Esophagus (tissue), 2 donors: ENCODE measurements around the gene HSD17B11. TPM values are rescaled to one million over a fixed set of nuclear protein-coding genes. Genes with fewer than 3 reads are reported as not detected.
"Not testable (repeated sequence)": the region's sequence is repeated elsewhere in the genome, so short reads cannot be mapped to it uniquely, and the experiment has no call there.

Source experiments
- H3K27ac ChIP-seq, 2 donors: one replicate each; pipeline ENCODE4 v1.5.1; 2013; ENCODE audit warnings: low read depth in 2 of 2, mild to moderate bottlenecking in 2 of 2, inconsistent platforms in 1 of 2, low read length in 1 of 2, moderate library complexity in 1 of 2
- H3K27me3 ChIP-seq, 2 donors: one replicate each; pipeline ENCODE4 v1.6.1; 2013; ENCODE audit warnings: low read length in 2 of 2, control low read depth in 1 of 2, mild to moderate bottlenecking in 1 of 2; ENCODE audit not compliant: insufficient read depth in 2 of 2, control insufficient read depth in 1 of 2
- H3K36me3 ChIP-seq, 2 donors: one replicate each; pipeline ENCODE4 v1.6.1; 2013; ENCODE audit warnings: low read length in 1 of 2; ENCODE audit not compliant: control insufficient read depth in 2 of 2, insufficient read depth in 2 of 2
- H3K4me1 ChIP-seq, 2 donors: one replicate each; pipeline ENCODE4 v1.6.1; 2013; ENCODE audit warnings: low read length in 1 of 2; ENCODE audit not compliant: control insufficient read depth in 2 of 2, insufficient read depth in 2 of 2
- H3K4me3 ChIP-seq, 2 donors: one replicate each; pipeline ENCODE4 v1.5.1; 2013; ENCODE audit warnings: low read length in 2 of 2, mild to moderate bottlenecking in 2 of 2, low read depth in 1 of 2, moderate library complexity in 1 of 2
- H3K9me3 ChIP-seq, 2 donors: one replicate each; pipeline ENCODE4 v1.6.1; 2013; ENCODE audit warnings: mild to moderate bottlenecking in 2 of 2, low read depth in 1 of 2, low read length in 1 of 2, moderate library complexity in 1 of 2; ENCODE audit not compliant: control insufficient read depth in 2 of 2, insufficient read depth in 1 of 2
- WGBS, 2 donors: extraction: QIAGEN DNeasy Blood & Tissue Kit; methylation state at CpG; one replicate each; pipeline ENCODE4 v1.1.7; 2013; 5-methylcytosine and 5-hydroxymethylcytosine counted together
- polyA plus RNA-seq, 2 donors: library from polyadenylated mRNA; stranded (reverse); fragments of 200-250 nt; gene quantifications; one replicate each; pipeline ENCODE4 v1.2.3, GENCODE V29; 2013
- donor health status: healthy with polysubstance abuse.
- donor health status: Bipolar disorder and iron deficiency.

Gene HSD17B11
- polyA plus RNA-seq, 2 donors, result 6.6 to 9.9 TPM

- no peak overlapping the region for H3K4me3 ChIP-seq
- no peaks in the 10 kb centered on the region for H3K36me3 ChIP-seq
- no peaks in the 10 kb centered on the region for H3K9me3 ChIP-seq
- H3K4me1 ChIP-seq, result no peaks in the 10 kb centered on the region
- H3K27me3 ChIP-seq, result no peaks in the 10 kb centered on the region
- 85 to 86% methylated on average over 3 of the region's 3 CpGs for WGBS, 2 donors
- no peak overlapping the region for H3K27ac ChIP-seq
Observed at GRCh38 chr4:87342872-87343271, 48.1 kb downstream of the HSD17B11 start.

GRCh38 chr4:87341954-87342635, 48.9 kb downstream of the HSD17B11 start:
- H3K27me3 ChIP-seq, H3K36me3 ChIP-seq, H3K9me3 ChIP-seq, H3K4me1 ChIP-seq, H3K4me3 ChIP-seq: not testable (repeated sequence)
- 51 to 58% methylated on average over 8 of the region's 8 CpGs for WGBS, 2 donors
- H3K27ac ChIP-seq, result peak overlapping the region in 1 of 2 donors; percentile 3

GRCh38 chr4:87339440-87339839, 51.5 kb downstream of the HSD17B11 start:
- Histone ChIP-seq H3K4me3 (no peak overlapping the region), H3K4me1 (no peaks in the 10 kb centered on the region), H3K27me3 (no peaks in the 10 kb centered on the region), H3K27ac (no peak overlapping the region), H3K9me3 (no peaks in the 10 kb centered on the region), H3K36me3 (no peaks in the 10 kb centered on the region)
- 81 to 90% methylated on average over 2 of the region's 2 CpGs for WGBS, 2 donors

GRCh38 chr4:87337361-87337760, 53.6 kb downstream of the HSD17B11 start:
- 56 to 74% methylated on average over 1 of the region's 1 CpG for WGBS, 2 donors
- no peaks in the 10 kb centered on the region for H3K27me3 ChIP-seq
- H3K4me1 ChIP-seq, result no peaks in the 10 kb centered on the region
- peaks cover 0 to 2% of the 10 kb centered on the region in 2 donors for H3K9me3 ChIP-seq
- no peak overlapping the region for H3K4me3 ChIP-seq
- H3K36me3 ChIP-seq, result no peaks in the 10 kb centered on the region
- no peak overlapping the region for H3K27ac ChIP-seq

GRCh38 chr4:87333267-87333666, 57.7 kb downstream of the HSD17B11 start:
- Histone ChIP-seq H3K4me1 (no peaks in the 10 kb centered on the region), H3K4me3 (no peak overlapping the region), H3K36me3 (no peaks in the 10 kb centered on the region), H3K9me3 (peaks cover 0 to 2% of the 10 kb centered on the region in 2 donors), H3K27ac (no peak overlapping the region), H3K27me3 (no peaks in the 10 kb centered on the region)
- WGBS, 2 donors, result 97 to 100% methylated on average over 1 of the region's 1 CpG

- Histone ChIP-seq H3K36me3 (no peaks in the 10 kb centered on the region), H3K4me1 (no peaks in the 10 kb centered on the region), H3K9me3 (peaks cover 0 to 2% of the 10 kb centered on the region in 2 donors), H3K27ac (no peak overlapping the region), H3K27me3 (no peaks in the 10 kb centered on the region), H3K4me3 (no peak overlapping the region)
- 91 to 92% methylated on average over 4 of the region's 4 CpGs for whole genome bisulfite sequencing, 2 donors
Observed at GRCh38 chr4:87330761-87331160, 60.2 kb downstream of the HSD17B11 start.

- H3K4me1 ChIP-seq, result no peaks in the 10 kb centered on the region
- H3K27me3 ChIP-seq, result no peaks in the 10 kb centered on the region
- no peaks in the 10 kb centered on the region for H3K9me3 ChIP-seq
- H3K4me3 ChIP-seq, result no peak overlapping the region
- H3K27ac ChIP-seq, result no peak overlapping the region
- no peaks in the 10 kb centered on the region for H3K36me3 ChIP-seq
- 94 to 100% methylated on average over 1 of the region's 1 CpG for WGBS, 2 donors
Observed at GRCh38 chr4:87327136-87327535, 63.9 kb downstream of the HSD17B11 start.

GRCh38 chr4:87326460-87326859, 64.5 kb downstream of the HSD17B11 start:
- Histone ChIP-seq H3K4me1 (no peaks in the 10 kb centered on the region), H3K27ac (no peak overlapping the region), H3K9me3 (no peaks in the 10 kb centered on the region), H3K36me3 (no peaks in the 10 kb centered on the region), H3K27me3 (no peaks in the 10 kb centered on the region), H3K4me3 (no peak overlapping the region)
- WGBS, 2 donors, result 42 to 50% methylated on average over 3 of the region's 3 CpGs

GRCh38 chr4:87322754-87323153, 68.2 kb downstream of the HSD17B11 start, which contains the start of gene HSD17B13:
HSD17B13 (minus strand) TSS chr4:87322882; CDS start chr4:87322841, 41 bp downstream.
- H3K9me3 ChIP-seq, result no peaks in the 10 kb centered on the region
- H3K36me3 ChIP-seq, result no peaks in the 10 kb centered on the region
- H3K27ac ChIP-seq, result no peak within 1 kb of the TSS
- H3K4me1 ChIP-seq, result no peaks in the 10 kb centered on the region
- H3K27me3 ChIP-seq, result peaks cover 0 to 2% of the 10 kb centered on the region in 2 donors
- WGBS, 2 donors, result 57 to 60% methylated on average over 2 of the region's 2 CpGs
- H3K4me3 ChIP-seq, result no peak within 1 kb of the TSS

- Histone ChIP-seq H3K36me3 (no peaks in the 10 kb centered on the region), H3K27me3 (peaks cover 0 to 2% of the 10 kb centered on the region in 2 donors), H3K27ac (no peak overlapping the region), H3K9me3 (no peaks in the 10 kb centered on the region), H3K4me3 (no peak overlapping the region), H3K4me1 (no peaks in the 10 kb centered on the region)
- WGBS, 2 donors, result 57 to 64% methylated on average over 5 of the region's 5 CpGs
Observed at GRCh38 chr4:87321888-87322287, 69.1 kb downstream of the HSD17B11 start.
